Ovary (tissue), 3 donors: ENCODE results near the gene THTPA.

ENCODE experiments used
- CTCF ChIP-seq, 3 donors: fragments of 450-650 bp in 2 of 3; fragments of 200-600 bp in 1 of 3; IDR thresholded peaks; one replicate each; pipeline versions ENCODE4 v1.5.1 to v1.8.0; 2016 to 2022; ENCODE audit warnings: antibody characterized with exemption in 3 of 3, mild to moderate bottlenecking in 1 of 3
- POLR2A ChIP-seq: fragments of 450-650 bp; IDR thresholded peaks from one replicate; pipeline ENCODE4 v1.6.1; 2017; ENCODE audit warnings: antibody characterized with exemption, mild to moderate bottlenecking, moderate library complexity
- donor health status: DM: no; HTN: no; CAD: no.

- no peak for TF ChIP-seq CTCF (IDR thresholded peaks at IDR 0.05)
- no peak for TF ChIP-seq POLR2A
Measured at GRCh38 chr14:23543403-23543802, 12.7 kb upstream of the THTPA start.
